DMS153 treated with DMSO at 0.1 percent for 48 hours (cell line): Measurements from ENCODE around the gene HGFAC.

Experiments used
- DNase-seq: peaks from one replicate; lab custom pipeline; 2025; ENCODE audit not compliant: unreplicated experiment; lab: John Stamatoyannopoulos, UW

The HGFAC gene

DNA sequence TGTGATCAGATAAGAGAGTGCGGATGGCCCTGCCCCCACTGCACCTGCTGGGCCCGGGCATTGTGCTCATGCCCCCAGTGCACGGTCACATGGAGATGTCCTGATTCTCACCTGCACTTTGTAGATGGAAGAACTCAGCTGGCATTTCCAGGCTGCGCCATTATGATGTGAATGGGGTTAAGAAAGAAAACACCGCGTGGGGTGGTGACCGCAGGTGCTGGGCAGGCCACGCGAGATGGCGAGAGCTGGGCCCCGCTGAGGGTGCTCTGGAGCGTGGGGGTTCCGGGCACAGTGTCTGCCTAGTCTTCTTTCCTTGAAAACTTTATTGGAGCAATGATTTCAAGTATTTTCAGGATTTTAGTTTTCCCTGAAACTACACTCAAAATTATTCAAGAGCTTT lies 17.8 kb upstream of the HGFAC start:
- DNase-seq = no peak

DNA sequence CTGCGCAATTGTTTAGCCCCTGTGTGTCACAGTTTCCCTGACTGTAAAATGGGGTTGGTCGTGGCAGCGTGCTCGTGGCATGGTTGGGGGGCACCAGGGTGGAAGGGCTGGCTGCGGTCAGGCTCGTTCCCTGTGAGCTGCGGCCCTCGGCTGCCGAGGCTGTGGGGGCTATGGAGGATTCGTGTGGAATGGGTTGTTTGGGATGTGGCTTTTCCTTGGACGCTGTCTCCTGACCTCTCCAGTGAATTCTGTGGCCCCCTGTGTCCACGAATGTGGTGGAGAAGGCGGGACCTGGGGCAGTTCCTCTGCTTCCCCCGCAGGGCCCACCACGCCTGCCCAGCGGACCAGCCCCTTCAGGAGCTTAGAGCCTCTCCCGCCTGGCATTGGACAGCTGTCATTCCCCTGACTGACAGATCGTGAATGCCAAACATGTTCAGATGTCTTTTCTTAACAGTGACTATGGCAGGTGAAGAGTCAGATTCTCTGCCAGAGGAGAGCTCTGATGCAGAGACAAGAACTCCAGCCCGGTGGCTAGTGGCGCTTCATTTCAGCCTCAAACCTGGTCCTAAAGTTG lies 17.2 kb upstream of the HGFAC start:
- DNase-seq = no peak

DNA sequence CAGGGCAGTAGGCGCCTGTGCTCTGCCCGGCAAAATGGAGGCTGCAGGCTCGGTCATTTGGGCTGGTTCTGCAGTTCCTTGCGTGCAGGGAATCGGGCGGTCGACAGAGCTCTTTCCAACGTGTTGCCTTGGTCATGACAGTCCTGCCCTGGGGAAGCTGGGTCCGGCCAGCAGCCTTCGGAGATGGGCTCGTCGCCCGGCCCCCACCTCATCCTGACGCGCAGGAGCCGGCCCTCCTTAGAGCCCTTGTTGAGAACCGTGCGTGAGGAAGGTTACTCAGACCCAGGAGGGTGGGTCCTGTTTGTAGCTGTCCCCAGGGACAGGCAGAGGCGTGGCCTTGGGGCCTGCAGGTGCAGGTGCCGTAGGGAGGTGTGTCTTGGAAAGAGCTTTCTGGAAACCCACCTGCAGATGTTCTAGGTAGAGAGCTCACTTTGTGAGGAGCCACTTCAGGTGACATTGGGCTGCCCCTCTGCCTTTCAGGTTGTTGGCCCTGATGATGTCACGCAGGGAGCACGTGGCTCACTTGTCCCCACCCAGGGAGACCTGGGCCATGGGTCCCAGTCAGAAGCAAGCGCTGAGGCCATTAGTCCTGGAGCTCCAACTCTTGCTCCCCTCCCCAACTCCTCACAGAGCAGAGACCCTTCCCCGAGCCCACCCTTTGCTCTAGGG lies 15.2 kb upstream of the HGFAC start:
- no peak for DNase-seq

DNA sequence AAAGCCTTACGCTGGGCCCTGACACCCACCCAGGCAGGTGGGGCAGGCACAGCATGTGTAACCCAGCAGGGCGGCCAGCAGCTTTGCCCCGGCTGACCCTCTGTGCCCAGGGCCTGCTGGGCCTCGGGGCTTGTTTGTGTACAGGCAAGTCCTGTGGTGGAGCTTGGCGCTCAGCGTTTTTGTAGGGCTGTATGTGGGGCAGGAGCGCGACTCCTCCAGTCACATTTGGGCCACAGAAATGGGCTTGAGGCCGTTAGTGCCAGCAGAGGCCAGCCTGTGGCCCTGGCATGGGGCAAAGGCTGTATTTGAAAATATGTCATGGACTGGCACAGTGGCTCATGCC lies 14.7 kb upstream of the HGFAC start:
- no peak for DNase-seq

DNA sequence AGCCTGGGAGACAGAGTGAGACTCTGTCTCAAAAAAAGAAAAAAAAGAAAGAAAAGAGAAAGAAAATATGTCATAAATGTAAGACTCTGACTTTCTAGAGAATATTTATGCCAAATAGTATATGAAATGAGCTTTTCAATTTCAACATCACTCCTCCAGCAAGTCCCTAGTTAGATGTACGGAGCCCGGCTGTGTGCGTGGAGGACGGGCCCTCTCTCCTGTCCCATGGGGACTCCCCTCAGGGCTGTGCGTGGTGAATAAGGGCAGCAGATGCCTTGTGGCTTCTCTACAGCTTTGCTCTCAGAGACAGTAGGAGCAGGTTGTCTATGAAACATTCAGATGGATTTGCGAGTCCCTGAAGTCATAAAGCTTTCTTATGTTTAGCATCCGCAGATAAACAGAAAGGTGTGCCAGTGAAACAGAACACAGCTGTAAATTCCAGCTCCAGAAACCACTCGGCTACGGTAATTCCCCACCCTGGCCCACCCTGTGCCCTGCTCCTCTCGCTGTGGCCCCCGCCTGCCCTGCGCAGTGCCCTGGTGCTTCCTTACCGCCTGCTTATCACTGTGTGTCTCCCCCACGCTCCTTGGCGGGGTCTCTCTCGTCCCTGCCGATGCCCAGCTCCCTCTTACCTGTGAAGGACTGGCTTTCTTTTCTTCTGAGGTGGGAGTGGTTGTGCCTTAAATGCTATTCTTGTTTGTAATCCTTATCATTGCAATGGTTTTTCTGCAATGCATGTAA lies 13.9 kb upstream of the HGFAC start:
- no peak for DNase-seq

DNA sequence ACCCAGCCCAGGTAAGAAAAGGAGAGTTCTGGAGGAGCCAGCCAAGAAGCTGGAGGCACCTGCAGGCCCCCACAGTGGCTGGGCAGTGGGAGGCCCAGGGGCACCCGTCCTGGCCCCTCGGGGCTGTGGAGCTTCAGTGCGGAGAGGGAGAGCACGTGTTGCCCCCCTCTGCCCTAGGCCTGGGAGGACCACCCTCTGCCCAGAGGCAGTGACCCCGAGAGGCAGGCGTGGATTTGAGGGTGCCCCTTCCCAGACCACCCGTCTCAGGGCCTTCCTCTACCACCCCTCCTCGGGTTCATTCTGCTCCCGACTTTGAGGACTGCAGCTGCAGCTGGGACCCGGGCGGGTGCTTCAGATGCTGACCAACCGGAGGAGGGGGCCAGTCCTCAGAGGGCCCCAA lies 12.1 kb upstream of the HGFAC start:
- no peak for DNase-seq

DNA sequence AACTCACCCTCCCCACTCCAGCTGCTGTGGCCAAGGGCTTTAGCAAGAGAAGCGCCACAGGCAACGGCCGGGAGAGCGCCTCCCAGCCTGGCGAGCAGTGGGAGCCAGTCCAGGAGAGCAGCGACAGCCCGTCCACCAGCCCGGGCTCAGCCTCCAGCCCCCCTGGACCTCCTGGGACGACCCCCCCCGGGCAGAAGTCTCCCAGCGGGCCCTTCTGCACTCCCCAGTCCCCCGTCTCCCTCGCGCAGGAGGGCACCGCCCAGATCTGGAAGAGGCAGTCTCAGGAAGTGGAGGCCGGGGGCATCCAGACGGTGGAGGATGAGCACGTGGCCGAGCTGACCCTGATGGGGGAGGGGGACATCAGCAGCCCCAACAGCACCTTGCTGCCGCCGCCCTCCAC lies 11.2 kb upstream of the HGFAC start:
- no peak for DNase-seq

DNA sequence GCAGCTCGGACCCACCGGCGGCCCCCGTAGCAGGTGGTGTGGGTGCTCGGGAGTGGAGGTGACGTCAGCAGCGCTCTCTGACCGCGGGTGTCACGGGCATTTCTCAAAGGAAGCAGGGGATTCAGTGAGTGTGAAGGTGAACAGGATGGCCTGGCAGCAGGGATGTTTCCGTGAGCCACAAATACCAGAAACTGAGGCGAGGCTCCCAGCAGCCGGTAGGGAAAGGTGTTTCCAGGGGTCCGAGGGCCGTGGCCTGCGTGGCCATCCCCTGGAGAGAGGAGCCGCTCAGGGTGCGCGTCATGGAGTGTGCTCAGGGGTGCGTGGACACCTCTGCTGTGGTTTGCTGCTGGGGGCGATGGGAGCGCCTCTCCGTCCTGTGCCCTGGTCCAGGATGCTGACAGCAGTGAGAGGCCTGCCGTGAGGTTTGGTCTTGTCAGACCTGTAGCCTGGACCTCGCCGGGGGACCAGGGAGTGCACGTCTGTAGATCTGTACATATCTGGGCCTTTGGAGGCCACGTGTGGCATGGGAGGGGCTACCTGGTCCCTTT lies 10.2 kb upstream of the HGFAC start:
- DNase-seq = no peak

DNA sequence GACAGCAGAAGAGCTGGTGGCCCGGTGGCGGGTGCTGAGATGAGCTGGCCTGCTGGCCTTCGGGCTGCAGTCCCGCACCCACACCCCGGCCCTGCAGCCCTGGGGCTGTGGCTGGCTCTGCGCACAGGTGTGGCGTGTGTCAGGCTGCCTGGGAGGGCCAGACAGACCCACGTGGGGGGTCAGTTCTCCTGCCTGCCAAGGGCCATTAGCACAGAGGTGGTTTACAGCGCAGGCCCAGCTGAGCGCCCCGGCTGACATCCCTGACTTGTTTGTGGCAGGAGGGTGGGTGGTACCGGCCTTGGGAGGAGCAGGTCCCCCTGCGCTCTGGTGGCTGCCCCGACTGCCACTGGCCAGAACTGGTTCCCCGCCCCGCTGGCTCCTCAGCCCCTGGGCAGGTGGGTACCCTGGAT lies 9.4 kb upstream of the HGFAC start:
- no peak for DNase-seq

DNA sequence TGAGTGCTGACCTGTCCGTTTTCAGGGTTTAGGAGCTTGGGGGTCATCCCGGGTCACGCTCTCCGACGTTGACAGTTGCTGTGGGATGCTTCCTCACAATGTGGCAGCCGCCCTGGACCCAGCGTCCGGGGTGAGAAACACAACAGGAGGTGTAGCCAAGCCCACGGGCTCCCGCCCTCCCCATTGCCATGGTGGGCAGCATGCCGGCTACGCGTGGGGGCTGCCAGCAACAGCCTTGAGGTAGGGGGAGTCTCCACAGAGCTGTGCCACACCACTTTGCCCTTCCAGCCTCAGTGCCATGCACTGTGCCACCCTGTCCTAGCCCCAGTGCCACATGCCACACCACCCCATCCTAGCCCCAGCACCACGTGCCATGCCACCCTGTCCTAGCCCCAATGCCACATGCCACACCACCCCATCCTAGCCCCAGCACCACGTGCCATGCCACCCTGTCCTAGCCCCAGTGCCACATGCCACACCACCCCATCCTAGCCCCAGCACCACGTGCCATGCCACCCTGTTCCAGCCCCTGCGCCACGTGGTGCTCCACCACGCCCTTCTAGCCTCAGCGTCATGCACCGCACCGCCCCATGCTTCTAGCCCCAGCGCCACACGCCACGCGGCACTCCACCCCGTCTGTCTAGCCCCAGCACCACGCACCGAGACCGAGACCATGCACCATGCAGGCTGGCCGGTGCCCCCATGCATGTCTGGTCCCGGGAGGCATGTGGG lies 8.5 kb upstream of the HGFAC start:
- DNase-seq = no peak

DNA sequence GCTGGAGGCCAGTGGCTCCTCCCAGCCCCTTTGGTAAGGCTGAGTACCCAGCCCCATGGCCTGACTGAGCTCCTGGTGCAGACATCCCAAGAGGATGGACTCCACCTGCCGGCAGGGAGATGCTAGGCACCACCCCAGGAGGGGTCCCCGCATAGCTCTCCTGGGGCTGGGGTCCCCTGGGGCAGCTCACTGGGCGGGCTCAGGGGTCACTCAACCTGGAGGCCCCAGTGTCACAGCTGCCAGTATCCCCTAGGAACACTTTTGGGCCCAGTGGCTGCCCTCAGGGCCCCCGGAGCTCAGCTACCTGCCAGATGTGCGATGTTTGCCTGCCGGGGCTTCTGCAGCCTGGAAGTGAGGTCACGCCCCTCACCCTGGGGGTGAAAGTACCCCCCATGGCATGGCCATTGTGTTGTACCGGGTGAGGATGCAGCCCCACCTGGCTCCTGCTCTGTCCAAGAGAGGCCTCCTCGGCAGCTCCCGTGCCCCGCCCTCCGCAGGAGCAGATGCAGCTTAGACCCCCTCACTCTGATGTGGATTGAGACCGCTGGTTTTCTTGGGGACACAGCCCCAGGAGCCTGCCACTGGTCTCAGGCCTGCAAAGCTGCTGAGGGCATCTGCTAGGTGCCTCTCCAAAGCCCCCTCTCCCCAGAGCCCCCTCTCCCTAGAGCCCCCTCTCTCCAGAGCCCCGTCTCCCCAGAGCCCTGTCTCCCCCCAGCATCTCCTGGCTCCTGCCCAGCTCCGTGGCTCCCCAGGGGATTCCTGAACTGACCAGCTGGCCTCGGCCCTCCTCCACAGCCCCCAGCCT lies 6.7 kb upstream of the HGFAC start:
- DNase-seq = no peak

DNA sequence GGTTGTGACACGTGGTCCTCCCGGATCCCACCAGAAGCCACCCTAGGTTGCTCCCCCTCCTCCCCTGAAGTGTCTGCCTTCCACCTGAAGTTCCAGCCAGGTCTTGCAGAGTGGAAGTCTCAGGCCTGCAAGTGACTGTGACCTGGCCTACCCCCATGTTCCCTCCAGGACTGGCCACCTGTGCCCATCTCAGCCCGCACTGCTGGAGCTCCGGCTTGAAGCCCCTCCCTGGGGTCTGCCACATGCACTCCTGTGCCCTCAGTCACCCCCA lies 6.1 kb upstream of the HGFAC start:
- DNase-seq = no peak

DNA sequence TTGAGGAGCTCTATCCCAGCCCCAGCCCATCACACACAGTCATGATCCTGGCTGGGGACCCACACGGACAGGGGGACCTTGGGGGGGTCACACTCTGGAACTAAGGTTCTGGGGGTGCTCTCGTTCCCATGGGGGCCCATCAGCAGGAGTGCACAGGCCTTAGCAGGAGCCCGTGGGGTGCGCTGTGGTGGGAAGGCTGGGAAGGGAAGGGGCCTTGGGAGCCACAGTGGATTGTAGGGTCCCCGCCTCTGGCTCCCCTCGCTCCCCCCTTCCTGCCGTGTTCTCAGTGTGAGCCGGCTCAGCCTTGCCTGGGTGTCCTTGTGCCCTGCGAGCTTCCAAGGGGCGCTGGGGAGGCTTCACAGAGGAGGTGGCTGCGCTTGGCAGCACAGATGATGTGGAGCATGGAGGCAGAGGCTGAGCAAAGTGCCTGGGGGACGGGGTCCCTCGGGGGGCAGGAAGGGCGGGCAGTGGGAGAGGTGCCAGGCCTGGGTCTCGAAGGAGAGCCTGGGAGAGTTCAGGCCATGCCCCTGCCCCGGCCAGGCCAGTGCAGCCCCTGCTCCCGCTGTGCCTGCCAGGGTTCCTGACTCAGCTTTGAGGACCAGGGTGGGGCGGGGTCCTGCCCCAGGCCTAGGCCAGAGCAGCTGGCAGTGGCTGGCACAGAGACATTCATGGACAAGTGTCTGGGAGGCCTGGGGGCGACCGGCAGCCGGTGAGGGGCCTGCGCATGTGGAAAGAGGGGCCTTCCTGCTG lies 5.5 kb upstream of the HGFAC start:
- no peak for DNase-seq

DNA sequence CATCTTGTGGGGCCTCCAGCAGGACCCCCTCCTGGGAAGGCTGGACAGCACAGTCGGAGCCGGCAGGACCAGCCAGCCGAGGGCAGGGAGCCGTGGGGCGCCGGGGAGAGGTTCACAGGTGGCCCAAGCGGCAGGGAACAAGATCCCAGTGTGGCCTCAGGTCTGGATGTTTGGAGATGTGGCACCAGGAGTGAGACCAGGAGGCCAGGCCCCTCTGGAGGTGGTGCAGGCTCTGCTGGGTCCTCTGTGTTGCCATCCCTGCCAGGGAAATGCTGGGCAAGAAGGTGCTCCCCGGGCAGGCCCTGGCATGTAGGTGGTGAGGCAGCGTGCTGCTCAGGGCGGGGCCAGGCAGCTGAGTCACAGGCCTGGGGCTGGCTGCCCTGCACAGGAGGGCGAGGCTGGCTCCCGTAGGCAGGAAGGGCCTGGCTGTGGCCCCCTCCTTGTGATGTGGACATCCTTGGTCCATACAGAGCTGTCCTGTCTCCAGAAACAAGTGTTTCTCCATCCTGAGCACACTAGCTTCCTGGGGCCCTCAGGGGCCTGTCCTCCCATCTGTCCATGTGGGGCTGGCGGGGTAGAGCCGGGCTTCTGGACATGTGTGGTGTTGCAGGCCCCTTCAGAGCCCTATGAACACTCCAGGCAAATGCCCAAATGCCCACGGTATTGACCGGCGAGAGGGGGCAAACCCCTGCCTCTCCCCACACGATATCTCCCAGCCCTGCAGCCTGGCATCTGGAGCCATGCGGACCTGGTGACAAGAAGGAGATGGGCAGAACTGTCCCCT lies 4.8 kb upstream of the HGFAC start:
- no peak for DNase-seq

DNA sequence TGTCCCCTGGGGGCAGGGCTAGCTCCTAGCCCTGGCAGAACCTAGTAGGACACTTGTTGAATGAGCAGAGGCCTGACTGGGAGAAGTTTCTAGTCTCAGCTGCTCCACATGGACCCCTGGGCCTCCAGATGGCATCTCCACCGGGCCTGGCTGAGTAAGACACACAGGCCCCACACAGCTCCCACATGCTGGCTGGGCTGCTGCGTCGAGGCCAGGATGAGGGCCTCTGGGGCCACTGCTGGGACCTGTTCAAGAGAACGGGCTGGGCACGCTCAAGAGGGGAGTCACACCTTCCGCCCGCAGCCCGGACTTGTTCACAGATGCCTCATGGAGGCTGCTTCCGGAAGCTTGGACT lies 4.2 kb upstream of the HGFAC start:
- DNase-seq = no peak

DNA sequence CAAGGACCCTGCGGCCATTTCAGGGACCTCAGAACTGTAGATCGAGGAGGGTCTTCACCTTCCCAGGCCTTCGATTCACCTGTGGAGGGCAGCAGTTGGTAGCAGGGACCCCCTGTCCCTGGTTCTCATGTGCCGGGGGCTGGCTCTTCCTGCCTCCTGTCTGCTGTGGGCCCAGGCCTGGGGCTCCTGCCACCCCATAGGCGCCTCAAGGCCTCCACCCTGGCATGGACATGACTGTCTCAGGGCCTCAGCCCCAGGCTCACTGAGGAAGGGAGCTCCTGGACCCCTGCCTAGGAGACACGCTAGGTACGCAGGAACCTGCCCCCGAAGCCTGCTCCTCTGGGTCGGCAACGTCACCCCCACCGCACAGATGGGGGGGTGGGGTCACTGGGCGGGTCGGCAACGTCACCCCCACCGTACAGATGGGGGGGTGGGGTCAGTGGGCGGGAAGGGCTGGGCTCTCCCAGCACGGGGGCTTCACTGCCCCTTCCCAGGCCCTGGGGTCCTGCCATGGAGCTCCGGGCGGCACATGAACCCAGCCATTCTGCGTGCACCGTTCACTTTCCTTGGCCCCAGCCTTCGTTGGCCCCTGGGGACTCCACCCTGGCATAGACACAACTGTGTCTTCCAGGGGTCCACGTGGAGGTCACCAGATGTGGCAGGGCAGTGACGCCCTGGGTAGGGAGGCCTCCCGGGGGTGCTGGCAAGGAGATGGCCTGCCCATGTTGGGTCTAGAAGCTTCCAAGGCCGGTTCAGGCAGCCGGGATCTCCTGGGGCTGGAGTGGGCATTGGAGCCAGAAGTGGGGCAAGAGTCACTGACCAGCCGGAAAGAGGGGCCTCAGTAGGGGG lies 3.5 kb upstream of the HGFAC start:
- no peak for DNase-seq

DNA sequence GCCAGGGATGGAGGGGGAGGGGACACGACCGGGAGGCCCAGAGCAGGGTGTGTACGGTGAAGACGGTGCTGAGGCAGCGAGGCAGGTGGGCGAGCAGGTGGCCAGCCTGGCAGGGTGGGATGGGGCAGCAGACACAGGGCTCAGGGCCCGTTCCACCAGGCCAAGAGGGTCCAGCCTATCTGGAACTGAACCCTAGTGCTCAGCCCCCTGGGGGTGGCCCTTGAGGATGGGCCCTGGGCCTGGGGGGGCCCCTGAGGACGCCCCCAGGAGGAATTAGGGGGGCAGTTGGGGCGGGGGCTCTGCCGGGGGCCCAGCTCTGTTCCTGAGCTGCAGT lies 3.0 kb upstream of the HGFAC start:
- DNase-seq = no peak

DNA sequence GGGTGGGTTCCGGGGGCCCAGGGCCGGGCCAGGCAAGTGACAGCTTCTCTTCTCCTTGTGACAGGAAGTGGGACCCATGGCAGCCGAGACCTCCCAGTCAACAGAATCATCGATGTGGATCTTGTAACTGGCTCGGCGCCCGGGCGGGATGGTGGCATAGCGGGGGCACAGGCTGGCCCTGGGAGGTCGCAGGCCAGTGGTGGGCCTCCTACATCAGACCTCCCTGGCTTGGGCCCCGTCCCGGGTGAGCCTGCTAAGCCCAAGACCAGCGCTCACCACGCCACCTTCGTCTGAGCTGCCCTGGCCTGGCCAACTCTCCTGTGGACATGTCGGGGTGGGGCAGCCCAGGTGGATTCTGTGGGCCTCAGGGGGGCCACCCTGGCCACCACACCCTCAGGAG lies 2.4 kb upstream of the HGFAC start:
- DNase-seq = no peak

DNA sequence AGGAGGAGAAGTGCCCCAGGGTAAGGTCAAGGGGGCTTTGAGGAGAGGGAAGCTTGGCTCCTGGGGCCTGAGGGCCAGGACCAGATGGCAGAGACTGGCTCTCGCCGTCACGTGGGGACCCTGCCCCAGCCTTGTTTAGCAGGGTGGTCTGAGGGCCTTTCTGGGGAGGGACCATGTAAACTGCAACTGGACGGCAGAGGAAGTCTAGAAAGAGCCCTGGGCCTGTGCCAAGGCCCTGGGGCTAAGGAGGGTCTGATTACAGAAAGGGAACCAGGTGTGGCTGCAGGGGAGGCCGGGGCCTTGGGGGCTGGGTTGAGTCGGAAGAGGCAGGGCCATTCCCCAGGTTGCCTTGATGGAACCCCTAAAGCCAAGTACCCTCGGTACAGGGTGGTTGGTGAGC lies 1.8 kb upstream of the HGFAC start:
- DNase-seq = no peak
